Hepatocyte (in vitro differentiated cells): ENCODE results near the gene HOXD12. TPM values are rescaled to one million over a fixed set of nuclear protein-coding genes. Genes with fewer than 3 reads are reported as not detected.
A peak's percentile ranks its signal among the peaks of the same experiment; 100 is the strongest.

ENCODE experiments used
- DNase-seq: peaks from one replicate; pipeline ENCODE4 v3.0.0-alpha.2; 2016; ENCODE audit warnings: low spot score
- H2AFZ ChIP-seq: fragments of 200-600 bp; sonication (generic); 2 replicates; pipeline ENCODE4 v1.6.0; 2016; ENCODE audit warnings: antibody characterized with exemption, mild to moderate bottlenecking
- H3K27ac ChIP-seq: fragments of 200-600 bp; sonication (generic); 2 replicates; pipeline ENCODE4 v1.5.1; 2016; ENCODE audit warnings: mild to moderate bottlenecking
- H3K27me3 ChIP-seq: fragments of 200-600 bp; sonication (generic); 2 replicates; pipeline ENCODE4 v1.6.1; 2016
- H3K36me3 ChIP-seq: fragments of 200-600 bp; sonication (generic); replicated peaks from 2 replicates; pipeline ENCODE4 v1.5.1; 2016; ENCODE audit warnings: low read depth; ENCODE audit not compliant: insufficient read depth
- H3K4me1 ChIP-seq: fragments of 200-600 bp; sonication (generic); 2 replicates; pipeline ENCODE4 v1.5.1; 2016; ENCODE audit warnings: mild to moderate bottlenecking, moderate library complexity; ENCODE audit not compliant: insufficient read depth
- H3K4me2 ChIP-seq: fragments of 200-600 bp; sonication (generic); 2 replicates; pipeline ENCODE4 v1.6.0; 2016
- H3K4me3 ChIP-seq: fragments of 200-600 bp; sonication (generic); 2 replicates; pipeline ENCODE4 v1.5.1; 2016; ENCODE audit warnings: mild to moderate bottlenecking
- H3K79me2 ChIP-seq: fragments of 200-600 bp; sonication (generic); 2 replicates; pipeline ENCODE4 v1.6.0; 2017; ENCODE audit warnings: mild to moderate bottlenecking
- H3K9me2 ChIP-seq: fragments of 200-600 bp; sonication (generic); replicated peaks from 2 replicates; pipeline ENCODE4 v1.6.0; 2017; ENCODE audit warnings: mild to moderate bottlenecking; ENCODE audit not compliant: insufficient read depth
- H3K9me3 ChIP-seq: fragments of 200-600 bp; sonication (generic); 2 replicates; pipeline ENCODE4 v1.5.1; 2016; ENCODE audit warnings: low read depth, mild to moderate bottlenecking
- H4K20me1 ChIP-seq: fragments of 200-600 bp; sonication (generic); 2 replicates; pipeline ENCODE4 v1.6.0; 2016; ENCODE audit warnings: mild to moderate bottlenecking; ENCODE audit not compliant: insufficient read depth, poor library complexity, severe bottlenecking
- EZH2 ChIP-seq: fragments of 200-600 bp; sonication (generic); IDR thresholded peaks from 2 replicates; pipeline ENCODE4 v1.6.1; 2016; ENCODE audit warnings: antibody characterized with exemption, mild to moderate bottlenecking, borderline replicate concordance
- EZH2phosphoT487 ChIP-seq: fragments of 200-600 bp; sonication (generic); IDR thresholded peaks from one replicate; pipeline ENCODE4 v1.6.1; 2018; ENCODE audit warnings: antibody characterized with exemption, mild to moderate bottlenecking, low read depth, moderate library complexity; ENCODE audit not compliant: unreplicated experiment, severe bottlenecking
- WGBS: methylation state at CpG from one replicate; pipeline ENCODE4 v1.1.6; 2016; ENCODE audit warnings: low lambda C conversion rate; ENCODE audit errors: missing lambda C conversion rate; 5-methylcytosine and 5-hydroxymethylcytosine counted together
- polyA plus RNA-seq: library from polyadenylated mRNA; unstranded; fragments of >200 nt; fragmentation: Nextera tagmentation; extraction: Ambion mirVana; gene quantifications from 2 replicates; pipeline ENCODE4 v1.2.1, GENCODE V29; 2016
- total RNA-seq: library from RNA; depleted of rRNA; stranded (reverse); fragments of >200 nt; gene quantifications from 2 replicates; pipeline ENCODE4 v1.2.3, GENCODE V29; 2014
- TF ChIP-seq, protein P1 (sequence below): fragments of 200-600 bp; sonication (generic); IDR thresholded peaks from 2 replicates; pipeline ENCODE4 v1.5.1; 2016; ENCODE audit warnings: antibody characterized with exemption, mild to moderate bottlenecking; ENCODE audit not compliant: poor library complexity

The HOXD12 gene
- total and polyA plus RNA-seq, 2 experiments from 2014 or later: 3.3 to 29.0 TPM

GRCh38 chr2:176099159-176099727 lies 352 bp upstream of the HOXD12 start:
- Histone ChIP-seq H3K4me1 (no peaks in the 10 kb centered on the region), H3K9me2 (no peaks in the 10 kb centered on the region), H3K27ac (peak overlapping the region; percentile 93), H3K4me3 (peak overlapping the region; percentile 20), H3K4me2 (peak overlapping the region; percentile 91), H3K9me3 (no peaks in the 10 kb centered on the region), H3K36me3 (no peaks in the 10 kb centered on the region), H2AFZ (no peak overlapping the region), H3K27me3 (peaks cover 99% of the 10 kb centered on the region), H4K20me1 (peaks cover 6% of the 10 kb centered on the region), H3K79me2 (peaks cover 64% of the 10 kb centered on the region)
- no peak for DNase-seq
- no peak for TF ChIP-seq EZH2phosphoT487
- TF ChIP-seq EZH2: peak; percentile 38
- TF ChIP-seq, protein P1, sequence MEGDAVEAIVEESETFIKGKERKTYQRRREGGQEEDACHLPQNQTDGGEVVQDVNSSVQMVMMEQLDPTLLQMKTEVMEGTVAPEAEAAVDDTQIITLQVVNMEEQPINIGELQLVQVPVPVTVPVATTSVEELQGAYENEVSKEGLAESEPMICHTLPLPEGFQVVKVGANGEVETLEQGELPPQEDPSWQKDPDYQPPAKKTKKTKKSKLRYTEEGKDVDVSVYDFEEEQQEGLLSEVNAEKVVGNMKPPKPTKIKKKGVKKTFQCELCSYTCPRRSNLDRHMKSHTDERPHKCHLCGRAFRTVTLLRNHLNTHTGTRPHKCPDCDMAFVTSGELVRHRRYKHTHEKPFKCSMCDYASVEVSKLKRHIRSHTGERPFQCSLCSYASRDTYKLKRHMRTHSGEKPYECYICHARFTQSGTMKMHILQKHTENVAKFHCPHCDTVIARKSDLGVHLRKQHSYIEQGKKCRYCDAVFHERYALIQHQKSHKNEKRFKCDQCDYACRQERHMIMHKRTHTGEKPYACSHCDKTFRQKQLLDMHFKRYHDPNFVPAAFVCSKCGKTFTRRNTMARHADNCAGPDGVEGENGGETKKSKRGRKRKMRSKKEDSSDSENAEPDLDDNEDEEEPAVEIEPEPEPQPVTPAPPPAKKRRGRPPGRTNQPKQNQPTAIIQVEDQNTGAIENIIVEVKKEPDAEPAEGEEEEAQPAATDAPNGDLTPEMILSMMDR: no peak
- whole genome bisulfite sequencing: 11% methylated on average over 30 of the region's 30 CpGs

DNA sequence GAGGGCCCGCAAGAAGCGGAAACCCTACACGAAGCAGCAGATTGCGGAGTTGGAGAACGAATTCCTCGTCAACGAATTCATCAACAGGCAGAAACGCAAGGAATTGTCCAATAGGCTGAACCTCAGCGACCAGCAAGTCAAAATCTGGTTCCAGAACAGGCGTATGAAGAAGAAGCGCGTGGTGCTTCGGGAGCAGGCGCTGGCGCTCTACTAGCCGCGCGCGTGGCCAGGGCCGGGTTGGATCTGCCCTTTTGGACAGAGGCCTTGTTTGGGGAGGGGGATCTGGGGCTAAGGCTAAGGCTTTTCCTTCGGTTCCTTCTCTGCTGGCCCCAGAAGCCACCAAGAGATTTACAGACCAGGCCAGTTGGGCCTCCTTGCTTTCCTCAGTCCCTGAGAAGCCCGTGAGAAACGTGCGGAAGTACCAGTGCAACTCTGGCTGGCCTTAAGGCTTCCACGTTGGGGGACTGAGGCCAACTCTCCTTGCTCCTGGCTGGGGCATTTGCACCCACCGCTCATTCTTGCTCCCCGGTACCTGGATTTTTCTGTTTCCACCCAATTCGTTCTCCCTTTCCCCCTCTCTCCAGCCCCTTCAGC lies 1.0 kb downstream of the HOXD12 start:
- H4K20me1 ChIP-seq: no peaks in the 10 kb centered on the region
- no peak for DNase-seq
- H3K9me2 ChIP-seq: no peaks in the 10 kb centered on the region
- 17% methylated on average over 28 of the region's 28 CpGs for WGBS
- peaks cover 52% of the 10 kb centered on the region for H3K79me2 ChIP-seq
- TF ChIP-seq, protein P1: no peak
- peak; percentile 22 for TF ChIP-seq EZH2phosphoT487
- H3K27me3 ChIP-seq: peaks cover 99% of the 10 kb centered on the region
- peak overlapping the region; percentile 18 for H3K4me3 ChIP-seq
- H3K4me2 ChIP-seq: peak overlapping the region; percentile 91
- peak overlapping the region; percentile 93 for H3K27ac ChIP-seq
- no peak overlapping the region for H2AFZ ChIP-seq
- H3K36me3 ChIP-seq: no peaks in the 10 kb centered on the region
- no peaks in the 10 kb centered on the region for H3K4me1 ChIP-seq
- H3K9me3 ChIP-seq: no peaks in the 10 kb centered on the region

DNA sequence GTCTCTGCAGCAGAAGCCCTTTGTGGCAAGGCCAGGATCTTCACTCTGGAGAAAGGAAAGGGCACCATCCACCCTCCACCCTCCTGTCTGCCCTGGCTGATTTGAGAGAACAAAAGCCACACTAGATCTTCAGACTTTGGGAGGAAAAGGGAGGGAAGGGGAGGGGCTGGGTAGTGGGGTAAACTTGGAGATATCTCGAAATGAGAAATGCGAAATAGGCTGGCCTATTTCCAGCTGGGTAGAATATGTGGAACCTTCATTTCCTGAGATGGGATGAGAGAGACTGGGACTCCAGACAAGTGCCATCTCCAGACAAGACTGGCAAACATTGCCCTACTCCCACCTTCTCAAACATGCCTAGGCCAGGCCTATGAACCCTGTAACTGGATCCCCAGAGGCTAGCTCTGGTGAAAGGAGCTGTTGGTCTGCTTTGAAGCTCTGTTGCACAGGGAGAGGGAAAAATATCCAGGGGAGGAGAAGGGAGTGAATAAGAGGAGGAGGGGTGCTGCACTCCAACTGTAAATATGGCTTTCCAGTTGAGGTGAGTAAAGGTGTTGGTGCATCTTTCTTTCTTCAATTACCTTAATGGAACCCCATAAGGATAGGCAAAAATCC lies 1.7 kb downstream of the HOXD12 start:
- peak overlapping the region; percentile 18 for H3K4me3 ChIP-seq
- H3K4me1 ChIP-seq: no peaks in the 10 kb centered on the region
- peaks cover 99% of the 10 kb centered on the region for H3K27me3 ChIP-seq
- no peak for DNase-seq
- H3K9me3 ChIP-seq: no peaks in the 10 kb centered on the region
- H3K36me3 ChIP-seq: no peaks in the 10 kb centered on the region
- no peak overlapping the region for H2AFZ ChIP-seq
- no peaks in the 10 kb centered on the region for H4K20me1 ChIP-seq
- TF ChIP-seq, protein P1: no peak
- TF ChIP-seq EZH2: no peak
- TF ChIP-seq EZH2phosphoT487: no peak
- H3K79me2 ChIP-seq: peaks cover 51% of the 10 kb centered on the region
- WGBS: 26% methylated on average over 2 of the region's 2 CpGs
- H3K4me2 ChIP-seq: peak overlapping the region; percentile 91
- peak overlapping the region; percentile 93 for H3K27ac ChIP-seq
- no peaks in the 10 kb centered on the region for H3K9me2 ChIP-seq
